Measurements from ENCODE around the gene METRN.

METRN gene

GRCh38 chr16:725463-726187, 10.7 kb downstream of the METRN start:
- no peak for DNase-seq

GRCh38 chr16:726188-726437, 11.2 kb downstream of the METRN start:
- DNase-seq: no peak

GRCh38 chr16:726438-727290, 11.7 kb downstream of the METRN start, which contains the start of the genes CCDC78 and HAGHL:
Gene CCDC78, minus strand, starts transcription at chr16:726443. Its CDS starts 76 bp downstream, at chr16:726367.
Gene HAGHL, plus strand, starts transcription at chr16:727106. Its CDS starts 404 bp downstream, at chr16:727510.
- DNase-seq: peak; percentile 65

DNA sequence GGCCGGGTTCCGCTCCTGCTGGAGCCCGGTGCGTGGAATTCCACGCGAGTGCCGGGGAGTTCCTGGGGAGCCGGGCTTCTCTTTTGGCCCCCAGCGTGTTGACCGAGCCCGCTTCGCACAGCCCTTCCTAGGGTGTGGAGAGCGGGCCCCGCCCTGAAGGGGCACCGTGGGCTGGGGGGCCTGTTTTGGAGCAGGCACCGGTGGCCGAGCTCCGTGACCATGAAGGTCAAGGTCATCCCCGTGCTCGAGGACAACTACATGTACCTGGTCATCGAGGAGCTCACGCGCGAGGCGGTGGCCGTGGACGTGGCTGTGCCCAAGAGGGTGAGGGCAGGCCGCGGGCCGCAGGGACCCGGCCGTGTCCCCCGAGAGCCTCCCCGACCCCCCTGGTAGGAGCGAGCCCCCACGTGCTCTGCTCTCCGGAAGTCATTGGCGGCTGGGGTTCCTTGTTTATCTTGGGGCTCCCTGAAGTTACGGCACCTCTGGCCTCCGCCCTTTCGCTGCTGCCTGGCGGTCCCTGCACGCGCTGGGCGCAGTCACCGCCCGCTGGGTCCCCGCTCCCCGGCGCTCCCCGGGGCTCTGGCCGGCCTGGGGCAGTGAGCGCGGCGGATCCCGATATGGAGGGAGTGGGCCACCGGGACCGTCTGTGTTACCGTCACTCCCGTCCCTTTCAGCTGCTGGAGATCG, 12.5 kb downstream of the METRN start:
- no peak for DNase-seq

DNA sequence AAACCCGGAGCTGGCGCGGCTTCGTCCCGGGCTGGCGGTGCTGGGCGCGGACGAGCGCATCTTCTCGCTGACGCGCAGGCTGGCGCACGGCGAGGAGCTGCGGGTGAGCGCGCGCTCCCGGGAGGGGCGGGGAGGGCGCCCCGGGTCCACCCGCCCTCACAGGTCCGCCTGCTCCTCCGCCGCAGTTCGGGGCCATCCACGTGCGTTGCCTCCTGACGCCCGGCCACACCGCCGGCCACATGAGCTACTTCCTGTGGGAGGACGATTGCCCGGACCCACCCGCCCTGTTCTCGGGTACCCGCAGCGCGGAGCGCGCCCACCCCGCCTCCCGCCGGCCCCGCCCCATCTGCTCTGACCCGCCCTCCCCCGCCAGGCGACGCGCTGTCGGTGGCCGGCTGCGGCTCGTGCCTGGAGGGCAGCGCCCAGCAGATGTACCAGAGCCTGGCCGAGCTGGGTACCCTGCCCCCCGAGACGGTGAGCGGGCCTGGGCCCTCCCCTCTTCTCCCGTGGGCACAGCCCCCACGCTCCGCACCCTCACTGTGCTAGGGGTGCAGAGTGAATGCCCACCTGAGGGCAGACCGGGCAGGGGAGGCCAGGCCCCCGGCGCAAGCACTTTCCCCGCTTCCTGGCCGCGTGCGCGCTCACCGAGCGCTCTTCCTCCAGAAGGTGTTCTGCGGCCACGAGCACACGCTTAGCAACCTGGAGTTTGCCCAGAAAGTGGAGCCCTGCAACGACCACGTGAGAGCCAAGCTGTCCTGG, 13.4 kb downstream of the METRN start:
- peak; percentile 67 for DNase-seq

GRCh38 chr16:728890-729744, 14.2 kb downstream of the METRN start:
- DNase-seq: no peak

GRCh38 chr16:729768-730665, 15.1 kb downstream of the METRN start:
- no peak for DNase-seq

GRCh38 chr16:730666-731509, 16.0 kb downstream of the METRN start:
- DNase-seq: no peak

DNA sequence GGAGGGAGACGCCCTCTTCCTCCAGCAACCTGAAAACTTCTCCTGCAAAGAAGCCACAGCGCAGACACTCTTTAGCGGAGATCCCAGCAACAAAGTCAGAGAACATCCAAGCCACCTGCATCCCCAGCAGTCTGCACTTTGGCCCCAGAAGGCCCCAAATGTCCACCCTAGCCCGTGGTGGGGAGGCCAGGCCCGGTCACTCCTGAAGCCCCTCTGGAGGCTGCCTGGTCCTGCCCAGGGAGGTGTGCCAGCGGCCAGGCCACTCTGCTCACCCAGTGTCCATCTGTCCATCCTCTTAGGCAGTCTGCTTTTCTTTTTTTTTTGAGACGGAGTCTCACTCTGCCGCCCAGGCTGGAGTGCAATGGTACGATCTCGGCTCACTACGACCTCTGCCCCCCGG, 17.4 kb downstream of the METRN start:
- no peak for DNase-seq

DNA sequence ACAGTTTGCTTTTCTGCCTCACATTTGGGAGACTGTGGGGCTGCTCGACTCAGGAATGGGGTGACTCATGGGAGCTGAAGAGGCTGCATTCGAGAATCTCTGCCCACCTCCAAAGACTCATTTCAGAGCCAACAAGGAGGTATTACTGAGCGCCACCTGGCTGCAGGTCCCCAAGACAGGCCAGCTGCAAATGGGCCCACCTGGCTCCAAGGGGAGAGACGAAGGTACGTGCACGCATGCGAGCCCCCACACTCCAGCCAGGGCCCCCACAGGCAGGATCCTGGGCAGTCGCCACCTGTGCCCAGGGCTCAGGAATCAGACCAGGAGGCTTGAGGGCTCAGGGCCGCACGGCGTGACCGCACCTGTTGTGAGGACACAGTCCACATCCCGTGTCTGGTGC, 18.0 kb downstream of the METRN start:
- DNase-seq: no peak

- no peak for DNase-seq
Measured at GRCh38 chr16:733382-734207, 18.7 kb downstream of the METRN start.

DNA sequence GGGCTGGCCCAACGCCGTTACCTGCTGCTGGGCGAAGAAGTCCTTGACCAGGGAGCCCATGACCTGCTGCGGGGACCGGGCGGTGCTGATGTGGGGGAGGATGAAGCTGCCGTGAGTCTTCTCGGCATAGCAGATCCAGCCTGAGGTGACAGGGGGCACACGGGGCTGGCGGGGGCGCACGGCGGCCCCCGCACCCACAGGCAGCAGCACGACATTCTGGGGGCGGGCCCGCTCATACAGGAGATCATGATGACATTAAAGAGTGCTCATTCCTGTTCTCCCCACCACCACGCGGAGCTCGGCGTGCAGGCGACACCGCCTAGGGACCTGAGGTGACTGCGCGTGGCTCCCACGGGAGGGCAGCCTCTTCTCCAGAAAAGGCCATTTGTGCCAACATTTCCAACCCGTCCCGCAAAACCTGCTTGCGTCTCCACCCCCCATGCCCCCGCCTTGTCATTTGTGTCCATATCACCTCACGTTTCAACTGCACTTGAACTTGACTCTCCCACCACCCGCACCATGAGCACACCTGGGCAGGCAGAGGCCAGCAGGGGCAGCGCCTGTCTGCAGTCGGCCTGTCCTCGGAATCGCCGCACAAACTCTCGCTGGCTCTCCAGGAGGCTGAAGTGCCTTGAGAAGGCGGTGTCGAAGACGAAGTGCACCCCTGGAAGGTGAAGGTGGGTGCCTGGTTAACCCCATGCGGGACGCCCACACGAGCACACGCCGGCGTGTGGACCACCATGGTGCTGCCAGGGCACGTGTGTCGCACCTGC, 19.5 kb downstream of the METRN start:
- no peak for DNase-seq

DNA sequence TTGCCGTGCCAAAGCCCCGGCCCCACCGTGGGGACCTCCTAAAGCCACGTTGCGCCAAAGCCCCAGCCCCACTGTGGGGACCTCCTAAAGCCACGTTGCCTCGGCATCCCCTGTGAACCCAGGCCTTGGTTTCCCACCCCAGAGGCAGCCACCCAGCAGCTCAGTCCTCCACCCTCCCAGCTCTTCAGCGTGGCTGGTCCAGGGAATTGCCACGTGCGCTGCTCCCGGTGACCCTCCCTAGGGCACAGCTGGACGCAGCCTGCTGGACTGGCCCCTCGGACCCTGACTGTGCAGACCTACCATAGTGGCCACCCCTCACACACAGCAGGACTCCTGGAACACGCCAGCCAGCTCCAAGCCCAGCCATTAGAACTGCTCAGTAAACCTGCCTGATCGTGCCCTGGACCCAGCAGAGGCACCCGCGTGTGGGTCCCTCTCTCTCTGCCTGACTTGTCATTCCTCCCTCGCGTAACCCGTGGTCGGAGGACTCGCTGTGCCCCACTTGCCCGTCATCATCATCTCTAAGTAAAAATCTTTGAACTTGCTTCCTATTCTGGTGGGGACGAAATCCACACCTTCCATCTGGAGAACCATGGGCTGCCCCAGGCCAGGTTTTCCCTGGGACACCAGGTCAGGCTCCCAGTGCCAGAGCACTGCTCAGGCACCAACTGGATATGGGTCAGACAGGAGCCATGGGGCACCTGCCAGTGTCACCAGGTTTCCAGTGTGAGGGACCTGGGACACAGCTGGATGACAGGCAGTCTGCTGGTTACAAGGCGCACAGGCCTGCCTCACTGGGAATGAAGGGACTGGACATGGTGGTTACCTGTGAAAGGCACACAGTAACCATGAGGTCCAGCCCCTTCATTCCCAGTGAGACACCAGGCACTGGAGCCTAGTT, 20.3 kb downstream of the METRN start:
- DNase-seq: no peak

DNA sequence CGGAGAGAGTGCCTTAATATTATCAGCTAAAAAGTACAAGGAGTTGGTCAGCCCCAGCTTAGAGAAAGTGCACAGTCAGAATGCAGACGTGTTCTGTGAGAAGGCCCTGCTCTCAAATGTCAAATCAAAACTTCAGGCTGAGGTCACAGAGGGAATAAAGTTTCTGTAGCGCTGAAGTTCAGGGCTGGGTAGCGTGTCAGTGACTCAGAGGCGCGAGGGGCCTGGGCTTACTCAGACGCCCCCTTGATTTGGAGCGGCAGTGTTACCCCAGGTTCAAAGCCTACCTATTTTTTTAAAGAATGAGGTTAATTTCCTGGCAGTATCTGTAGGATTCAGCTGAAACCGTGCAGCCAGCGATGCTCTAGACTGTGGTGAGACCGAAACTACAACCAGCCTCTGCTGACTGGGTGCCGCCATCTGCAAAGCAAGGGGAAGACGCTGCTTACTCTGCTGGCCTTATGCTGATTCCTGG, 21.1 kb downstream of the METRN start:
- DNase-seq: no peak

DNA sequence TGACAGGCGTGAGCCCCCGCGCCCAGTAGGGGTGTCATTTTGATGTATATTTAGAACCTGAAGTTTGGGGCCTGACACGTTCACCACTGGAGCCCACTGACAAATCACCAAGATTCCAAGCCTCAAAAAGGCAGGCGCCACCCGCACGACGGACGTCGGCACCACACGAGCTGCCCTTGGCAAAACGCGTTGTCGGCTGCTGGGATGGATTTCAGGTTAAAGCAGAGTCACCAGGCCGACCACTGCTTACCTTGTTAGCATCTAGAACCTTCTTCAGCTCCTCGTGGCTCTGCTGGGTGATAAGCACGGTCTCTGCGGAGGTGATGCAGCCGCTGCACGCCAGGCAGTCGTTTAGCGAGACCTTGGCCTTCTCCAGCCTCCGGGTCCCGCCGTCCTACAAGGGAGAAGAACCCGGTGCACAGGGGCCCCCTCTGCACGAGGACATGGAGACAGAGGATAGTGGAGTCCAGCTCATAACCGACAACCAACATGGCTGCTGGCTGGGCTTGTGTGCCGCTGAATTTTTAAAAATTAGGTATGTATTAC, 22.1 kb downstream of the METRN start:
- no peak for DNase-seq
